Measurements from ENCODE around the gene ADAM17.
A peak's percentile ranks its signal among the peaks of the same experiment; 100 is the strongest.
"Not testable (repeated sequence)": the region's sequence is repeated elsewhere in the genome, so short reads cannot be mapped to it uniquely, and the experiment has no call there.

Gene ADAM17

GRCh38 chr2:9560628-9561027, 5.0 kb upstream of the ADAM17 start:
- no peak for DNase-seq

- no peak for DNase-seq
These were observed 3.3 kb upstream of the ADAM17 start for GRCh38 chr2:9558948-9559381.

- DNase-seq, result no peak
These were observed 602 bp upstream of the ADAM17 start for GRCh38 chr2:9556121-9556743.

- peak; percentile 55 to 70 for DNase-seq
These were observed 721 bp downstream of the ADAM17 start for GRCh38 chr2:9554921-9555296.

GRCh38 chr2:9552219-9553178, 3.1 kb downstream of the ADAM17 start:
- peak in 1 of 2 donors; percentile 70 for DNase-seq

GRCh38 chr2:9550859-9551391, 4.7 kb downstream of the ADAM17 start:
- not testable (repeated sequence) for DNase-seq

GRCh38 chr2:9549420-9549819, 6.2 kb downstream of the ADAM17 start:
- DNase-seq, result no peak

GRCh38 chr2:9548506-9548905, 7.1 kb downstream of the ADAM17 start:
- DNase-seq, result peak in 1 of 2 donors; percentile 30

- DNase-seq, result no peak
These were observed 8.2 kb downstream of the ADAM17 start for GRCh38 chr2:9547262-9547991.

- DNase-seq, result no peak
These were observed 10.1 kb downstream of the ADAM17 start for GRCh38 chr2:9545502-9545901.

- DNase-seq, result peak in 1 of 2 donors; percentile 50
These were observed 12.1 kb downstream of the ADAM17 start for GRCh38 chr2:9543557-9543956.

GRCh38 chr2:9539531-9539930, 16.1 kb downstream of the ADAM17 start:
- DNase-seq, result no peak

GRCh38 chr2:9538000-9538507, 17.6 kb downstream of the ADAM17 start:
- peak in 1 of 2 donors; percentile 45 for DNase-seq

- no peak for DNase-seq
These were observed 19.1 kb downstream of the ADAM17 start for GRCh38 chr2:9536504-9536903.

- DNase-seq, result no peak
These were observed 20.5 kb downstream of the ADAM17 start for GRCh38 chr2:9535177-9535576.

GRCh38 chr2:9533663-9534062, 22.0 kb downstream of the ADAM17 start:
- no peak for DNase-seq

- no peak for DNase-seq
These were observed 23.2 kb downstream of the ADAM17 start for GRCh38 chr2:9532421-9532820.

- DNase-seq, result no peak
These were observed 27.4 kb downstream of the ADAM17 start for GRCh38 chr2:9527995-9528787.

- DNase-seq, result no peak
These were observed 30.4 kb downstream of the ADAM17 start for GRCh38 chr2:9525266-9525665.

GRCh38 chr2:9524291-9524690, 31.3 kb downstream of the ADAM17 start:
- DNase-seq, result no peak

GRCh38 chr2:9519250-9519649, 36.4 kb downstream of the ADAM17 start:
- DNase-seq, result no peak

- DNase-seq, result no peak
These were observed 36.9 kb downstream of the ADAM17 start for GRCh38 chr2:9518780-9519179.

Data from bone marrow (tissue), 2 donors.